Liver (tissue), 9 donors: ENCODE results near the gene TTLL7. TPM values are rescaled to one million over a fixed set of nuclear protein-coding genes. Genes with fewer than 3 reads are reported as not detected.
A peak's percentile ranks its signal among the peaks of the same experiment; 100 is the strongest.

Experiments
- DNase-seq: peaks from one replicate; pipeline ENCODE4 v3.0.0-alpha.2; 2017; ENCODE audit warnings: low spot score
- H3K27ac ChIP-seq, 2 donors: one replicate each; pipeline ENCODE4 v1.7.0; 2013; ENCODE audit warnings: inconsistent platforms in 2 of 2, low read length in 2 of 2, control low read depth in 1 of 2, low read depth in 1 of 2, mild to moderate bottlenecking in 1 of 2
- H3K27me3 ChIP-seq, 4 donors: one replicate each; pipeline versions ENCODE4 v1.6.1 to v1.7.0; 2013; ENCODE audit warnings: low read length in 3 of 4, inconsistent platforms in 1 of 4, mild to moderate bottlenecking in 1 of 4, moderate library complexity in 1 of 4; ENCODE audit not compliant: control insufficient read depth in 4 of 4, insufficient read depth in 4 of 4
- H3K36me3 ChIP-seq, 4 donors: one replicate each; pipeline versions ENCODE4 v1.6.1 to v1.7.0; 2013; ENCODE audit warnings: low read length in 3 of 4, mild to moderate bottlenecking in 3 of 4, low read depth in 1 of 4, moderate library complexity in 1 of 4; ENCODE audit not compliant: control insufficient read depth in 4 of 4, insufficient read depth in 3 of 4
- H3K4me1 ChIP-seq, 4 donors: one replicate each; pipeline versions ENCODE4 v1.6.1 to v1.7.0; 2013; ENCODE audit warnings: low read length in 3 of 4, mild to moderate bottlenecking in 3 of 4, moderate library complexity in 1 of 4; ENCODE audit not compliant: control insufficient read depth in 4 of 4, insufficient read depth in 4 of 4
- H3K4me3 ChIP-seq, 3 donors: one replicate each; pipeline versions ENCODE4 v1.6.1 to v1.7.0; 2013; ENCODE audit warnings: low read length in 3 of 3, control low read depth in 1 of 3, low read depth in 1 of 3, mild to moderate bottlenecking in 1 of 3
- H3K9ac ChIP-seq, 2 donors: one replicate each; pipeline ENCODE4 v1.7.0; 2013; ENCODE audit warnings: low read length in 2 of 2, mild to moderate bottlenecking in 2 of 2, moderate library complexity in 2 of 2, control low read depth in 1 of 2, low read depth in 1 of 2
- H3K9me3 ChIP-seq, 4 donors: one replicate each; pipeline versions ENCODE4 v1.6.1 to v1.7.0; 2013; ENCODE audit warnings: low read length in 3 of 4; ENCODE audit not compliant: control insufficient read depth in 4 of 4
- ATF3 ChIP-seq: IDR thresholded peaks from 2 replicates; pipeline ENCODE4 v1.6.1; 2016; ENCODE audit warnings: antibody characterized with exemption
- CTCF ChIP-seq: fragments of 150-350 bp; IDR thresholded peaks from 2 replicates; pipeline ENCODE4 v1.5.1; 2017; ENCODE audit warnings: improper control_type of control experiment, low read depth, low read length; ENCODE audit not compliant: missing input control
- EGR1 ChIP-seq, 2 donors: IDR thresholded peaks; 2 replicates each; pipeline ENCODE4 v1.6.1; 2016 to 2018; ENCODE audit warnings: antibody characterized with exemption in 2 of 2, low read depth in 2 of 2
- FOXA1 ChIP-seq: IDR thresholded peaks from 2 replicates; pipeline ENCODE4 v1.6.1; 2016; ENCODE audit warnings: antibody characterized with exemption
- FOXA2 ChIP-seq: IDR thresholded peaks from 2 replicates; pipeline ENCODE4 v1.6.1; 2016; ENCODE audit warnings: antibody characterized with exemption
- GABPA ChIP-seq, 2 donors: IDR thresholded peaks in 1 of 2; conservative IDR thresholded peaks in 1 of 2; 2 replicates each; pipeline ENCODE4 v1.6.1; 2016; ENCODE audit warnings: antibody characterized with exemption in 2 of 2, mild to moderate bottlenecking in 1 of 2, moderate library complexity in 1 of 2
- HNF4A ChIP-seq, 2 donors: conservative IDR thresholded peaks; 2 replicates each; pipeline ENCODE4 v1.6.1; 2016; ENCODE audit warnings: antibody characterized with exemption in 2 of 2, mild to moderate bottlenecking in 2 of 2
- HNF4G ChIP-seq: IDR thresholded peaks from 2 replicates; pipeline ENCODE4 v1.6.1; 2016; ENCODE audit warnings: antibody characterized with exemption
- JUND ChIP-seq, 2 donors: IDR thresholded peaks; 2 replicates each; pipeline ENCODE4 v1.6.1; 2016; ENCODE audit warnings: antibody characterized with exemption in 2 of 2
- MAX ChIP-seq: IDR thresholded peaks from 2 replicates; pipeline ENCODE4 v1.6.1; 2016; ENCODE audit warnings: antibody characterized with exemption
- NR2F2 ChIP-seq: IDR thresholded peaks from 2 replicates; pipeline ENCODE4 v1.6.1; 2016; ENCODE audit warnings: antibody characterized with exemption
- RAD21 ChIP-seq, 2 donors: IDR thresholded peaks; 2 replicates each; pipeline ENCODE4 v1.6.1; 2016; ENCODE audit warnings: antibody characterized with exemption in 2 of 2, mild to moderate bottlenecking in 2 of 2
- REST ChIP-seq: IDR thresholded peaks from 2 replicates; pipeline ENCODE4 v1.6.1; 2016; ENCODE audit warnings: antibody characterized with exemption, mild to moderate bottlenecking
- RXRA ChIP-seq, 2 donors: IDR thresholded peaks; 2 replicates each; pipeline ENCODE4 v1.6.1; 2017 to 2018; ENCODE audit warnings: antibody characterized with exemption in 2 of 2, mild to moderate bottlenecking in 1 of 2
- SP1 ChIP-seq: IDR thresholded peaks from 2 replicates; pipeline ENCODE4 v1.6.1; 2018; ENCODE audit warnings: antibody characterized with exemption, mild to moderate bottlenecking
- TAF1 ChIP-seq: conservative IDR thresholded peaks from 2 replicates; pipeline ENCODE4 v1.6.1; 2016; ENCODE audit warnings: antibody characterized with exemption, mild to moderate bottlenecking
- YY1 ChIP-seq: IDR thresholded peaks from 2 replicates; pipeline ENCODE4 v1.6.1; 2016; ENCODE audit warnings: antibody characterized with exemption, mild to moderate bottlenecking
- ZBTB33 ChIP-seq: IDR thresholded peaks from 2 replicates; pipeline ENCODE4 v1.6.1; 2016; ENCODE audit warnings: antibody characterized with exemption
- WGBS: extraction: QIAGEN DNeasy Blood & Tissue Kit; methylation state at CpG from one replicate; pipeline ENCODE4 v1.1.7; 2013; 5-methylcytosine and 5-hydroxymethylcytosine counted together
- polyA plus RNA-seq, 2 donors: library from polyadenylated mRNA; stranded (reverse) in 1 of 2; unstranded in 1 of 2; fragments of 200-250 nt in 1 of 2; fragments of >200 nt in 1 of 2; fragmentation: Nextera tagmentation in 1 of 2; extraction: Ambion mirVana in 1 of 2; gene quantifications; one replicate each; pipeline versions ENCODE4 v1.2.1 to v1.2.3, GENCODE V29; 2013 to 2015
- total RNA-seq, 2 donors: library from RNA; depleted of rRNA; stranded (reverse); fragments of >200 nt; gene quantifications; one replicate each; pipeline ENCODE4 v1.2.3, GENCODE V29; 2014
- donor health status: healthy.
- donor health status: healthy.
- donor health status: healthy.
- donor health status: healthy.
- donor health status: healthy.

TTLL7 gene
- total and polyA plus RNA-seq, 4 donors: 1.1 to 6.0 (median 1.9) TPM

- no peak overlapping the region for H3K27ac ChIP-seq
- H3K36me3 ChIP-seq: no peaks in the 10 kb centered on the region
- H3K27me3 ChIP-seq: no peaks in the 10 kb centered on the region
- H3K9ac ChIP-seq: no peak overlapping the region
- WGBS: 3% methylated on average over 2 of the region's 2 CpGs
- no peak overlapping the region for H3K4me3 ChIP-seq
- no peaks in the 10 kb centered on the region for H3K9me3 ChIP-seq
- peaks cover 0 to 3% (median under 1%) of the 10 kb centered on the region in 4 donors for H3K4me1 ChIP-seq
- TF ChIP-seq RAD21 (IDR thresholded peaks at IDR 0.05) (peak; percentile 92 to 93), HNF4A (conservative IDR thresholded peaks at IDR 0.05) (no peak), SP1 (no peak), YY1 (no peak), ZBTB33 (no peak), NR2F2 (no peak), TAF1 (no peak), FOXA1 (no peak), JUND (IDR thresholded peaks at IDR 0.05) (no peak), GABPA (IDR thresholded peaks at IDR 0.05 in 1 of 2, conservative IDR thresholded peaks at IDR 0.05 in 1 of 2) (no peak), EGR1 (IDR thresholded peaks at IDR 0.05; ENCODE audit: low read depth in 2 of 2) (no peak), MAX (no peak), CTCF (peak; percentile 82)
- no peak for DNase-seq
Measured at GRCh38 chr1:83931658-83932253, 67.2 kb downstream of the TTLL7 start.

- no peaks in the 10 kb centered on the region for H3K36me3 ChIP-seq
- H3K9me3 ChIP-seq: no peaks in the 10 kb centered on the region
- H3K27ac ChIP-seq: no peak overlapping the region
- no peak overlapping the region for H3K9ac ChIP-seq
- H3K4me1 ChIP-seq: peaks cover 0 to 3% (median under 1%) of the 10 kb centered on the region in 4 donors
- H3K4me3 ChIP-seq: no peak overlapping the region
- no peak for DNase-seq
- 46% methylated on average over 1 of the region's 1 CpG for WGBS
- no peaks in the 10 kb centered on the region for H3K27me3 ChIP-seq
- TF ChIP-seq RXRA (IDR thresholded peaks at IDR 0.05) (peak in 1 of 2 donors; percentile 19), FOXA2 (peak; percentile 43), CTCF (no peak), TAF1 (no peak), NR2F2 (no peak), FOXA1 (no peak), HNF4G (no peak), HNF4A (conservative IDR thresholded peaks at IDR 0.05) (peak in 1 of 2 donors; percentile 28), MAX (no peak), EGR1 (IDR thresholded peaks at IDR 0.05; ENCODE audit: low read depth in 2 of 2) (no peak), GABPA (IDR thresholded peaks at IDR 0.05 in 1 of 2, conservative IDR thresholded peaks at IDR 0.05 in 1 of 2) (no peak), SP1 (peak; percentile 15), JUND (IDR thresholded peaks at IDR 0.05) (peak in 1 of 2 donors; percentile 27), ATF3 (no peak), ZBTB33 (no peak), RAD21 (IDR thresholded peaks at IDR 0.05) (peak in 1 of 2 donors; percentile 41), REST (no peak)
Measured at GRCh38 chr1:83929184-83929583, 69.7 kb downstream of the TTLL7 start.
